Measurements from ENCODE around the gene KDM4B. TPM values are rescaled to one million over a fixed set of nuclear protein-coding genes. Genes with fewer than 3 reads are reported as not detected.

KDM4B gene
- polyA plus RNA-seq, 1 of the 3 experiments (the other 2 are of a cell fraction) = 12.2 TPM

DNA sequence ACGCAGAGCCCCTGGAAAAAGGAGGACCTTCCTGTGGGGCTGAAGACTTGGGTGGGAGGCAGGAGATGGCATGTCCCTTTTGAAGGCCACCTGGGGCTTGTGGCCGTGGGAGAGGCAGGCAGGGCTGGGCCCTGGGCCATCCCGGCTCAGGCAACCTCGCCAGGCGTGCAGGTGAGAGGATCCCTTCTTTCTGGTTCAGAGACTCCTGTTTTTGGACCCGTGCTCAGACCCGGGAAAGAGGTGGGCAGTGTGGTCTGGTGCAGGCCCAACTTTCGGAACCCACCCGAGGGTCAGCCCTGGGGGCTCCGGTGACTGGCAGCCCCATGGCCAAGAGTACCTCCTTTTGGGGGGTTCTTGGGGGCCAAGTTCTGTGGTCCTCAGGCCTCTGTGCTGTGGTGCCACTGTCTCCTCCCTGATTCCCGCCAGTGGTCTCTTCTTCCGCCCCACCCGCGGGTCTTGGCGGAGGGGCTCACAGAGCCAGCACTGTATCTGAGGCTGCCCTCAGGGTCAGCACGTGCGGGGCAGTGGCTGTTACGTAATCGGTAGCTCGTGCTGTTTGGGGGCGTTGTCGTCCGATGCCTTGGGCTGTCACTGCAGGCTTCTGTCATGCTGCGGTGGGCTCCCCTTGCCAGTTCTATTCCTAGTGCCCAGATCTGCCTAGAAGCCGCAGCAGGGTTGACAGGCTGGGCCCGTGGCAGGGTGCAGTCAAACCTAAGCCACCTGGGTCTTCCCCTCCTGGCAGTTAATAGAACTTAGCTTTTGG, 42.7 kb downstream of the KDM4B start:
- H3K79me2 ChIP-seq (ENCODE audit: insufficient read depth) = peaks cover 91% of the 10 kb centered on the region
- H3K9me3 ChIP-seq = no peaks in the 10 kb centered on the region
- CTCF ChIA-PET = interaction anchor here (1.6 kb wide), 1 partner anchor 20 kb away, joined by 4 read pairs; no protein-coding TSS in a partner anchor
- TF ChIP-seq GATA2 (CRISPR knock-in tag; IDR thresholded peaks at IDR 0.05) (no peak), TAF1 (IDR thresholded peaks at IDR 0.05; ENCODE audit: borderline replicate concordance, low read depth, low read length) (no peak), ELF1 (IDR thresholded peaks at IDR 0.05) (no peak), RFX5 (IDR thresholded peaks at IDR 0.05; ENCODE audit: low read length) (no peak), FOXM1 (IDR thresholded peaks at IDR 0.05; ENCODE audit: low read depth) (no peak), EZH2phosphoT487 (IDR thresholded peaks at IDR 0.05; ENCODE audit: borderline replicate concordance, low read depth) (no peak)
- TF ChIP-seq, protein P1, sequence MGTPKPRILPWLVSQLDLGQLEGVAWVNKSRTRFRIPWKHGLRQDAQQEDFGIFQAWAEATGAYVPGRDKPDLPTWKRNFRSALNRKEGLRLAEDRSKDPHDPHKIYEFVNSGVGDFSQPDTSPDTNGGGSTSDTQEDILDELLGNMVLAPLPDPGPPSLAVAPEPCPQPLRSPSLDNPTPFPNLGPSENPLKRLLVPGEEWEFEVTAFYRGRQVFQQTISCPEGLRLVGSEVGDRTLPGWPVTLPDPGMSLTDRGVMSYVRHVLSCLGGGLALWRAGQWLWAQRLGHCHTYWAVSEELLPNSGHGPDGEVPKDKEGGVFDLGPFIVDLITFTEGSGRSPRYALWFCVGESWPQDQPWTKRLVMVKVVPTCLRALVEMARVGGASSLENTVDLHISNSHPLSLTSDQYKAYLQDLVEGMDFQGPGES (IDR thresholded peaks at IDR 0.05; ENCODE audit: low read depth, low read length) = no peak
- TF ChIP-seq, protein P2, sequence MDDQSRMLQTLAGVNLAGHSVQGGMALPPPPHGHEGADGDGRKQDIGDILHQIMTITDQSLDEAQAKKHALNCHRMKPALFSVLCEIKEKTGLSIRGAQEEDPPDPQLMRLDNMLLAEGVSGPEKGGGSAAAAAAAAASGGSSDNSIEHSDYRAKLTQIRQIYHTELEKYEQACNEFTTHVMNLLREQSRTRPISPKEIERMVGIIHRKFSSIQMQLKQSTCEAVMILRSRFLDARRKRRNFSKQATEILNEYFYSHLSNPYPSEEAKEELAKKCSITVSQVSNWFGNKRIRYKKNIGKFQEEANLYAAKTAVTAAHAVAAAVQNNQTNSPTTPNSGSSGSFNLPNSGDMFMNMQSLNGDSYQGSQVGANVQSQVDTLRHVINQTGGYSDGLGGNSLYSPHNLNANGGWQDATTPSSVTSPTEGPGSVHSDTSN (IDR thresholded peaks at IDR 0.05) = no peak
- TF ChIP-seq, protein P3, sequence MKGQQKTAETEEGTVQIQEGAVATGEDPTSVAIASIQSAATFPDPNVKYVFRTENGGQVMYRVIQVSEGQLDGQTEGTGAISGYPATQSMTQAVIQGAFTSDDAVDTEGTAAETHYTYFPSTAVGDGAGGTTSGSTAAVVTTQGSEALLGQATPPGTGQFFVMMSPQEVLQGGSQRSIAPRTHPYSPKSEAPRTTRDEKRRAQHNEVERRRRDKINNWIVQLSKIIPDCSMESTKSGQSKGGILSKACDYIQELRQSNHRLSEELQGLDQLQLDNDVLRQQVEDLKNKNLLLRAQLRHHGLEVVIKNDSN (IDR thresholded peaks at IDR 0.05; ENCODE audit: borderline replicate concordance, low read depth) = no peak
- no peak for DNase-seq
- no peaks in the 10 kb centered on the region for H3F3A ChIP-seq (replicated peaks; ENCODE audit: insufficient read depth)
- H3K4me3 ChIP-seq (ENCODE audit: low read depth in 2 of 2, low read length in 1 of 2) = no peak overlapping the region
- no peaks in the 10 kb centered on the region for H3K9me2 ChIP-seq
- H4K20me1 ChIP-seq (ENCODE audit: insufficient read depth) = peaks cover 76% of the 10 kb centered on the region
- H3K36me3 ChIP-seq (replicated peaks in 1 of 2; ENCODE audit: control insufficient read depth in 1 of 2, insufficient read depth in 2 of 2, low read length in 1 of 2) = peaks cover 0 to 4% of the 10 kb centered on the region in 2 experiments
- H3K4me2 ChIP-seq = no peak overlapping the region
- H3K9ac ChIP-seq = no peak overlapping the region
- H3K27me3 ChIP-seq (ENCODE audit: insufficient read depth) = no peaks in the 10 kb centered on the region
- no peak overlapping the region for H3K27ac ChIP-seq (ENCODE audit: low read depth in 2 of 2, low read length in 1 of 2)
- no peak overlapping the region for H2AFZ ChIP-seq (ENCODE audit: low read depth)
- POLR2A ChIA-PET = no interaction called here
- H3K4me1 ChIP-seq (ENCODE audit: control insufficient read depth in 1 of 2, insufficient read depth in 2 of 2, low read depth in 1 of 2, low read length in 1 of 2) = no peaks in the 10 kb centered on the region
- 100% methylated on average over 4 of the region's 26 CpGs for WGBS (ENCODE audit: low lambda C conversion rate)

DNA sequence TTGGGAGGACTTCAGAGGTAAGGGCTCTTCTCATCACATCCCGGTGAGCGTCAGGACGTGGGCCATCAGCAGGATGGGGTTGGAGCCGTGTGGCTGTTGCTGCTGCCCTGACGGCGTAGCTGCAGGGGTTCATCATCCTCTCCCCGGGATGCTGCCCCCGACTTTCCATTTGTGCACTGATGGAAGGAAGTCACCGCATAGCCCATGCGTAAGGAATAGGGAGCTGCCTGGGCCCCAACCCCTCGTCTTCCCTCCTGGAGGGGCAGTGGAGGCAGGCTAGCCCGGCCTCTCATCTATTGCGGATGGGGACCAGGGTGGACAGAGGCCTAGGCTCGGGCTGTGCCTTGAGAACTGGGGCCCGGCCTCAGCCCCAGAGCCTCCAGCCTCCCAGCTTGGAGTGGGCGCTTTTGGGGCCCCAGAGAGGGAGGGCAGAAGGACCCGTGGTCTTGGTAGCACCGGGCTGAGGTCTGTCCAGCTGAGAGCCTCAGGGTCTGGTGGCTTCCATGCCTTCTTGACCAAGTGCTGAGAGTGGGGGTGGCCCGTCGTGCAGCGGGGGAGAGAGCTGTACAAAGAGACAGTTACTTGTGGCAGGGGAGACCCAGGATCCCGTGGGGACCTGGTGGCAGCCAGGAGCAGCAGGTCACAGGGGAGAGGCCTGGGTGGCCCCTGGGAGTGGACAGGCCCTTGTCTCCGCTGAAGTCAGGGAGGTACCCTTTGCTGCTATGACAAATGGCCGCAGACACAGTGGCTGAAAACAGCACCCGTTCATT, 44.0 kb downstream of the KDM4B start:
- Histone ChIP-seq H3K4me3 (ENCODE audit: low read depth in 2 of 2, low read length in 1 of 2) (no peak overlapping the region), H3K4me2 (no peak overlapping the region), H2AFZ (ENCODE audit: low read depth) (no peak overlapping the region), H3K27me3 (ENCODE audit: insufficient read depth) (no peaks in the 10 kb centered on the region), H3K79me2 (ENCODE audit: insufficient read depth) (peaks cover 80% of the 10 kb centered on the region), H4K20me1 (ENCODE audit: insufficient read depth) (peaks cover 66% of the 10 kb centered on the region), H3F3A (replicated peaks; ENCODE audit: insufficient read depth) (peaks cover under 1% of the 10 kb centered on the region), H3K27ac (ENCODE audit: low read depth in 2 of 2, low read length in 1 of 2) (no peak overlapping the region), H3K36me3 (replicated peaks in 1 of 2; ENCODE audit: control insufficient read depth in 1 of 2, insufficient read depth in 2 of 2, low read length in 1 of 2) (peaks cover 2 to 4% of the 10 kb centered on the region in 2 experiments), H3K4me1 (ENCODE audit: control insufficient read depth in 1 of 2, insufficient read depth in 2 of 2, low read depth in 1 of 2, low read length in 1 of 2) (no peaks in the 10 kb centered on the region), H3K9me2 (no peaks in the 10 kb centered on the region), H3K9me3 (no peaks in the 10 kb centered on the region), H3K9ac (no peak overlapping the region)
- WGBS (ENCODE audit: low lambda C conversion rate) = 96% methylated on average over 16 of the region's 25 CpGs
- ChIA-PET POLR2A (no interaction called here), CTCF (no interaction called here)
- TF ChIP-seq TEAD4 (IDR thresholded peaks at IDR 0.05; ENCODE audit: borderline replicate concordance, insufficient read depth) (no peak), YY1 (IDR thresholded peaks at IDR 0.05; ENCODE audit: low read depth) (no peak), POLR2AphosphoS5 (IDR thresholded peaks at IDR 0.05; ENCODE audit: low read depth, low read length) (no peak), TAF1 (IDR thresholded peaks at IDR 0.05; ENCODE audit: borderline replicate concordance, low read depth, low read length) (no peak), RAD21 (IDR thresholded peaks at IDR 0.05; ENCODE audit: low read length) (no peak)
- no peak for DNase-seq
